ENCODE results near the gene NAPG. TPM values are rescaled to one million over a fixed set of nuclear protein-coding genes. Genes with fewer than 3 reads are reported as not detected.
"Not testable (repeated sequence)": the region's sequence is repeated elsewhere in the genome, so short reads cannot be mapped to it uniquely, and the experiment has no call there.

NAPG gene
- total RNA-seq, 1 donor from 2014 or later: 31.1 TPM

- DNase-seq (ENCODE audit: low spot score in 2 of 2): no peak
- Histone ChIP-seq H3K4me3 (no peak overlapping the region), H3K36me3 (no peaks in the 10 kb centered on the region), H3K4me1 (no peaks in the 10 kb centered on the region), H3K27ac (no peak overlapping the region), H3K9me3 (peaks cover 5% of the 10 kb centered on the region in 2 donors), H3K27me3 (no peaks in the 10 kb centered on the region)
- intact Hi-C loops (cut with DNase I): no loop called here
- no peak for TF ChIP-seq CTCF (IDR thresholded peaks at IDR 0.05)
These were observed 25.8 kb upstream of the NAPG start for GRCh38 chr18:10500038-10500437.

- DNase-seq (ENCODE audit: low spot score in 2 of 2): no peak
- no peak overlapping the region for H3K27ac ChIP-seq
- H3K36me3 ChIP-seq: no peaks in the 10 kb centered on the region
- intact Hi-C loops (cut with DNase I): no loop called here
- no peak overlapping the region for H3K4me3 ChIP-seq
- no peaks in the 10 kb centered on the region for H3K27me3 ChIP-seq
- H3K9me3 ChIP-seq: peaks cover 17 to 19% of the 10 kb centered on the region in 2 donors
- no peak for TF ChIP-seq CTCF (IDR thresholded peaks at IDR 0.05)
- H3K4me1 ChIP-seq: no peaks in the 10 kb centered on the region
These were observed 21.1 kb upstream of the NAPG start for GRCh38 chr18:10504723-10505122.

GRCh38 chr18:10505892-10506291 is 19.9 kb upstream of the NAPG start:
- H3K36me3 ChIP-seq; H3K4me1 ChIP-seq; H3K4me3 ChIP-seq; intact Hi-C loops (cut with DNase I); H3K27me3 ChIP-seq; H3K27ac ChIP-seq; DNase-seq (ENCODE audit: low spot score in 2 of 2): not testable (repeated sequence)
- peaks cover 17 to 19% of the 10 kb centered on the region in 2 donors for H3K9me3 ChIP-seq

DNA sequence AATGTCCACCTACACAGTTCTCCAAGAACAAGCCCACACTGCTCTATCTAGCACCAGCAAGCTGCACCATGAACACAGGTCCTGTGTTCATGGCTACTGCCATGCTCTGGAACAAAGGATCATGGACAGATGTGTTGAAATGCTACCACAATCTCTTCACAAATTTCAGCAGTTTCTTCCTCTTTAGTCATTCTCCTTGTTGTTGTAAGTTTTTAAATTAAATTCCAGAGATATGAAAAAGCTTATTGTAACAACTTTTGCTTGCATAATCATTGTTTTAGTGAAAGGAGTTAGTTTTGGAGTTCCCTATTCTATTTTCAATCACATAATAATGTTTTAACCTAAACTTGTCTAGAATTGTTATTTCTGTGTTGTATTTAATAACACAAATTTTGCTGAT is 17.2 kb upstream of the NAPG start:
- no peak for DNase-seq (ENCODE audit: low spot score in 2 of 2)
- Histone ChIP-seq H3K36me3 (no peaks in the 10 kb centered on the region), H3K27ac (no peak overlapping the region), H3K9me3 (peaks cover 17 to 19% of the 10 kb centered on the region in 2 donors), H3K4me1 (no peaks in the 10 kb centered on the region), H3K4me3 (no peak overlapping the region), H3K27me3 (no peaks in the 10 kb centered on the region)
- no peak for TF ChIP-seq CTCF (IDR thresholded peaks at IDR 0.05)
- intact Hi-C loops (cut with DNase I): no loop called here

DNA sequence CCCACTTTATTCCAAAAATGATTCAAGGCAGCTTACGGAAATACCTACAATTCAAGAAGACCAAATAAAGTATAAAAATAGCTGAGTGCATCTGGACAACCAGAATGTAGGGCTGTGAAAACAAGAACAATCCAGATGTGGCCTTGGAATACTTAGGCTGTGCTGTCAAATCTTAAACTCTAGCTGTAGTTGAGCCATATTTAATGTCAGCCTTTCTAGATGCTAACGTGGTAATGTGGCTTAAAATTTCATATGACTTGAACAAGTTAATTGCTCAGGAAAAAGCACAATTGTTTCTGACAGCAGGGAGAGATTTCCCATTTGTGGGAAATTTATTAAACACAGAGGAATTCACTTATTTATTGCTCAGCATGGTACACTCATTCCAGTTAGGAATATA is 14.6 kb upstream of the NAPG start:
- H3K4me1 ChIP-seq: peaks cover 0 to 5% of the 10 kb centered on the region in 2 donors
- no peak overlapping the region for H3K4me3 ChIP-seq
- no peaks in the 10 kb centered on the region for H3K36me3 ChIP-seq
- TF ChIP-seq CTCF (IDR thresholded peaks at IDR 0.05): no peak
- no peaks in the 10 kb centered on the region for H3K27me3 ChIP-seq
- peaks cover 11 to 13% of the 10 kb centered on the region in 2 donors for H3K9me3 ChIP-seq
- DNase-seq (ENCODE audit: low spot score in 2 of 2): no peak
- no peak overlapping the region for H3K27ac ChIP-seq
- intact Hi-C loops (cut with DNase I): no loop called here

DNA sequence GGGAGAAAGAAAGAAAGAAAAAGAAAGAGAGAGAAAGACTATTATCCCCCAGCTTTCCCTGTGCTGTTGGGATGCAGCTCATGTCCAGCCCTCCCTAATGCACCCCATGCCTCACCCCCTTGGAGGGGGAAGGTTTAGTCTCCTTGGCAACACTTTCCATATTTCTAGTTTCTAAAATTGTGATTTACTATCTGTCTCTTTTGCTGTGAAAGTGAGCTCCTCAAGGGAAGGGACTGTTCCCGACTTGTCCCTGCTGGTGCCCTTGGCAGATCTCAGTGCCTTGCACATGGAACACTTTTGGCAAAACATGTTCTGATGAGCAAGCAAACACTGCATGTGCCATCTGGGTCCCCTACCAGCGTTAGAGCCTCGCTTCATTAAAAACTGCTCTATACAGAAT is 11.7 kb upstream of the NAPG start:
- no peaks in the 10 kb centered on the region for H3K36me3 ChIP-seq
- no peak overlapping the region for H3K27ac ChIP-seq
- H3K27me3 ChIP-seq: no peaks in the 10 kb centered on the region
- no peak overlapping the region for H3K4me3 ChIP-seq
- no peak for TF ChIP-seq CTCF (IDR thresholded peaks at IDR 0.05)
- H3K4me1 ChIP-seq: peaks cover 5 to 8% of the 10 kb centered on the region in 2 donors
- H3K9me3 ChIP-seq: no peaks in the 10 kb centered on the region
- intact Hi-C loops (cut with DNase I): no loop called here
- DNase-seq (ENCODE audit: low spot score in 2 of 2): no peak

All from ascending aorta (tissue), 2 donors.